ENCODE measurements around the gene UPK2.

UPK2 gene

GRCh38 chr11:118913411-118914125, 42.5 kb upstream of the UPK2 start:
- TF ChIP-seq POLR2AphosphoS5 (IDR thresholded peaks at IDR 0.05; ENCODE audit: low read depth, low read length), result no peak
- TF ChIP-seq SIN3A (IDR thresholded peaks at IDR 0.05; ENCODE audit: borderline replicate concordance, insufficient read depth, low read length), result no peak
- TF ChIP-seq FOXP2 (optimal IDR thresholded peaks at IDR 0.05; ENCODE audit: borderline replicate concordance, extremely low read depth, extremely low read length, insufficient read depth), result no peak
- no peak for TF ChIP-seq REST (IDR thresholded peaks at IDR 0.05; ENCODE audit: insufficient read depth in 1 of 2, low read depth in 2 of 2, low read length in 2 of 2)
- TF ChIP-seq TAF1 (IDR thresholded peaks at IDR 0.05; ENCODE audit: borderline replicate concordance, insufficient read depth, low read length), result no peak

GRCh38 chr11:118914178-118914918, 41.8 kb upstream of the UPK2 start:
- TF ChIP-seq FOXP2 (optimal IDR thresholded peaks at IDR 0.05; ENCODE audit: borderline replicate concordance, extremely low read depth, extremely low read length, insufficient read depth), result no peak
- no peak for TF ChIP-seq POLR2AphosphoS5 (IDR thresholded peaks at IDR 0.05; ENCODE audit: low read depth, low read length)
- TF ChIP-seq SIN3A (IDR thresholded peaks at IDR 0.05; ENCODE audit: borderline replicate concordance, insufficient read depth, low read length), result no peak
- TF ChIP-seq REST (IDR thresholded peaks at IDR 0.05; ENCODE audit: insufficient read depth in 1 of 2, low read depth in 2 of 2, low read length in 2 of 2), result no peak
- no peak for TF ChIP-seq TAF1 (IDR thresholded peaks at IDR 0.05; ENCODE audit: borderline replicate concordance, insufficient read depth, low read length)

GRCh38 chr11:118914987-118915386, 41.1 kb upstream of the UPK2 start:
- TF ChIP-seq SIN3A (IDR thresholded peaks at IDR 0.05; ENCODE audit: borderline replicate concordance, insufficient read depth, low read length) (no peak), TAF1 (IDR thresholded peaks at IDR 0.05; ENCODE audit: borderline replicate concordance, insufficient read depth, low read length) (no peak), POLR2AphosphoS5 (IDR thresholded peaks at IDR 0.05; ENCODE audit: low read depth, low read length) (no peak), FOXP2 (optimal IDR thresholded peaks at IDR 0.05; ENCODE audit: borderline replicate concordance, extremely low read depth, extremely low read length, insufficient read depth) (no peak), REST (IDR thresholded peaks at IDR 0.05; ENCODE audit: insufficient read depth in 1 of 2, low read depth in 2 of 2, low read length in 2 of 2) (no peak)

GRCh38 chr11:118915396-118915795, 40.7 kb upstream of the UPK2 start:
- no peak for TF ChIP-seq FOXP2 (optimal IDR thresholded peaks at IDR 0.05; ENCODE audit: borderline replicate concordance, extremely low read depth, extremely low read length, insufficient read depth)
- no peak for TF ChIP-seq SIN3A (IDR thresholded peaks at IDR 0.05; ENCODE audit: borderline replicate concordance, insufficient read depth, low read length)
- no peak for TF ChIP-seq TAF1 (IDR thresholded peaks at IDR 0.05; ENCODE audit: borderline replicate concordance, insufficient read depth, low read length)

- no peak for TF ChIP-seq REST (IDR thresholded peaks at IDR 0.05; ENCODE audit: insufficient read depth in 1 of 2, low read depth in 2 of 2, low read length in 2 of 2)
- TF ChIP-seq TAF1 (IDR thresholded peaks at IDR 0.05; ENCODE audit: borderline replicate concordance, insufficient read depth, low read length), result no peak
- TF ChIP-seq POLR2AphosphoS5 (IDR thresholded peaks at IDR 0.05; ENCODE audit: low read depth, low read length), result no peak
- TF ChIP-seq SIN3A (IDR thresholded peaks at IDR 0.05; ENCODE audit: borderline replicate concordance, insufficient read depth, low read length), result no peak
- no peak for TF ChIP-seq FOXP2 (optimal IDR thresholded peaks at IDR 0.05; ENCODE audit: borderline replicate concordance, extremely low read depth, extremely low read length, insufficient read depth)
Observed at GRCh38 chr11:118915941-118916841, 39.9 kb upstream of the UPK2 start.
